Measurements from ENCODE around the gene FSCN2. TPM values are rescaled to one million over a fixed set of nuclear protein-coding genes. Genes with fewer than 3 reads are reported as not detected.

The FSCN2 gene
- polyA plus RNA-seq, 4 donors: 1.2 to 2.5 (median 1.7) TPM

DNA sequence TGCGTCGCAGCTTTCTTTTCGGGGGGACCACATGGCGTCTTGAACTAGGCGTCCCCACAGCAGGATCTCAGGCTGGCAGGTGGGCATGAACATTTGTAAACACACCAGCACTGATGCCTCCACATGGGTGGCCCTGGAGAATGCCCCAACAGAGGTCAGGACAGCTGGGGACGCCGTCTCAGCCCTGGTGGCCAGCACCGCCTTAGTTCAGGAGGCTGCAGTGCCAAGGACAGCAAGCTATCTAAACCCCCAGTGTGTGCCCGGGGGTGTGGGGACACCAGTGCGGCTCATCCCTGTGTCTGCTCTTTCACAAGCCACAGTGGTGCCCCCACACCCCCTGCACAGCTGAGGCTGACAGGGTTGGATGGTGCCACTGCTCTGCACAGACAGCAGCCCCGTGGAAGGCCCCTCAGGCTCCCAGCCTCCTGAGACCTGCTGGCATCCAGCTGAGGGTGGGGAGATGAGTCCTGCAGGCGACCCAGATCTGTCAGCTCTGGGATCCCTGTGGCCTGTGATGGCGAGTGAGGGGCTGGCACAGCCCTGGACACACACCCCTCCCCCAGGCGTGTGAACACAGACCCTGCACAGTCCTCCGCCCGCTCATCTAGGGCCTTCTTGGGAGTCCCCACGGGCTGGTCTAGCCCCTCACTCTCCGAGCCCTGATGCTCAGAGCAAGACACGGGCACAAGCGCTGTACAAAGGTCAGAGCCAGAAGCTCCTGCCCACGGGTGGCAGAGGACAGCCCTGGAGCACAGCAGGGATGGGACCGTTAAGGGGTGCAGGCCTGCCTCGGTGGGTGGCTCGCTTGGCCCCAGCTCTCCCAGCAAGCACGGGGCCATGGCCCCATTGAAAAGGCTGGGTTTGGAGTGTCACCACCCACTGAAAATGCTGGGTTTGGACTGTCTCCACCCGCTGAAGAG is 10.7 kb downstream of the FSCN2 start:
- no peak for DNase-seq (ENCODE audit: low read depth in 4 of 4, low spot score in 3 of 4)

DNA sequence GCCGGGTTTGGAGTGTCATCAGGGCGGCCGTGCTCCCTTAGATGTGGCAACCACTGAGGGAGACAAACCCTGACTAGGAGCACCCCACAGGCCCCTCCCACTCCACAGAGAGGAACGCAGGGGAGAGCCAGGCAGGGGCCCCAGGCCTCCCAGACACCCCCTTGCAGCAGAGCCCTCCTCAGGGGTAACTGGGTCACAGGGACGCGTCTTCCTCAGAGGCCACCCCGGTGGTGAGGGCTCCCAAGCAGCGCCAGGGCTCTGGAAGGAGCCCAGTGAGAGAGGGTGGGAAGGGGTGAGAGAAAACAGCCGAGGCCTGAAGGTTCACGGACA is 11.4 kb downstream of the FSCN2 start:
- DNase-seq (ENCODE audit: low read depth in 4 of 4, low spot score in 3 of 4): no peak

DNA sequence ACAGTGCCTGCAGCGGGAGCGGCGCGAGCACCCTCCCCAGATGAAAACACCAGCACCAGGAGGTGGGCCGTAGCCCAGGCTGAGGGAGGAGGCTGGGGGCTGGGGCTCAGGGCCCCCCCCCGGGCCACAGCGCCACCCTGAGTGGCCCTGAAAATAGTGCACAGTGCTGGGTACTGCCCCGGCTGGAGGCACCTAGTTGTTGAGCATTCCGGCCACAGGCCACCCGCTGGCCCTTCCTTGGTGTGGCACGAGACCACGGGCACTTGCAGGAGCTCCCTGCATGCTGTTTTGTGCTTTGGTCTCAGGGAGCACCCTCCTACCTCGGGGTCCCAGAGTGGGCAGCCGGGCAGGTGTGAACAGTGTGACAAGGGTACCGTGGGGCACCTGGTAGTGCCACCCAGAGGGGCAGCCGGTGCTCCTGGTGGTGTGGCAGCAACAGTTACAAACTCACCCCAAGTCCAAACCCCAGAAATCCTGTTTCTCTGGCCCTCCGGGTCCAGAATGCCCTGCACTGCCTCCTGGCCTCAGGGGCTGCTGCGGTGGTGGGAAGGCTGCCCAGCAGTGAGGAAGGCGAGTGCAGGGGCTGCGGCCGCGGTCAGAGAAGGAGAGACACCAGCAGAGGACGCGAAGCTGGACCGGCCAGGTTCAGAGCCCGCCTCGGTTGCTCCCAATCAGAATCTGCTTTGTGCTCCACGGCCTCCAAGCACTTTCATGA is 11.9 kb downstream of the FSCN2 start:
- no peak for DNase-seq (ENCODE audit: low read depth in 4 of 4, low spot score in 3 of 4)

DNA sequence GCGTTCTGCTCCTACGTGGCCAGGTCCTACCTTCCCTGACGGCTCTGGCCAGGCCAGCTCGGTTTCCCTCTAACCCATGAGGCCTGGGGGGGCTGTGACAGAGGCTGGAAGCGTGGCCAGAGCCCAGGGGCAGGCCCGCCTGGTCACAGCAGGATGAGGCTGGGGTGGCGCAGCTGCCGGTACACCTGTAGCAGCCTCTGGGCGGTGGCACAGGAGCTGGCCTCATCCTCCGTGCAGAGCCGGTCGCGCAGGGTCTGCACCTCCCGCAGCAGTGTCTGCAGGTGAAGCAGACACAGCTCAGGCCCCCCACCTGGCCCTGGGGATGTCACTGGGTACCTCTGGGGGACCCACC is 12.5 kb downstream of the FSCN2 start:
- DNase-seq (ENCODE audit: low read depth in 4 of 4, low spot score in 3 of 4): no peak

DNA sequence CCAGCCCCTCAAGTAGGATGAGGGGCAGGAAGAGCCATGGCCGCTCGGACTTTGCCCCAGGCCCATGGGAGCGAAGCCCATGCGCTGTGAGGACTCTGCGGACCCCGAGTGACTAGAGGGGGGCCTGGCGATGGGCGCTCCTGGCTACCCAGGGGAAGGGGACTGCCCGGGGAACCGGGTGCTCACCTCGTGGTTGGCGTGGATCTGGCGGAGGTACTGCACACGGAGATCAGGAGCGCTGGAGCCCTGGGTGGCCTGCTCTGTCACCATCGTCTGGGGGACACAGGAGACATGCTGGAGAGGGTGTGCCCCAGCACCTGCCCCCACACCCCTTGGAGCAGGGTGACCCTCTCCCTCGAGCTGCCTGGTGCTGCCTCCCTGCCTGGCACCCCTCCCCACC is 12.9 kb downstream of the FSCN2 start:
- no peak for DNase-seq (ENCODE audit: low read depth in 4 of 4, low spot score in 3 of 4)

DNA sequence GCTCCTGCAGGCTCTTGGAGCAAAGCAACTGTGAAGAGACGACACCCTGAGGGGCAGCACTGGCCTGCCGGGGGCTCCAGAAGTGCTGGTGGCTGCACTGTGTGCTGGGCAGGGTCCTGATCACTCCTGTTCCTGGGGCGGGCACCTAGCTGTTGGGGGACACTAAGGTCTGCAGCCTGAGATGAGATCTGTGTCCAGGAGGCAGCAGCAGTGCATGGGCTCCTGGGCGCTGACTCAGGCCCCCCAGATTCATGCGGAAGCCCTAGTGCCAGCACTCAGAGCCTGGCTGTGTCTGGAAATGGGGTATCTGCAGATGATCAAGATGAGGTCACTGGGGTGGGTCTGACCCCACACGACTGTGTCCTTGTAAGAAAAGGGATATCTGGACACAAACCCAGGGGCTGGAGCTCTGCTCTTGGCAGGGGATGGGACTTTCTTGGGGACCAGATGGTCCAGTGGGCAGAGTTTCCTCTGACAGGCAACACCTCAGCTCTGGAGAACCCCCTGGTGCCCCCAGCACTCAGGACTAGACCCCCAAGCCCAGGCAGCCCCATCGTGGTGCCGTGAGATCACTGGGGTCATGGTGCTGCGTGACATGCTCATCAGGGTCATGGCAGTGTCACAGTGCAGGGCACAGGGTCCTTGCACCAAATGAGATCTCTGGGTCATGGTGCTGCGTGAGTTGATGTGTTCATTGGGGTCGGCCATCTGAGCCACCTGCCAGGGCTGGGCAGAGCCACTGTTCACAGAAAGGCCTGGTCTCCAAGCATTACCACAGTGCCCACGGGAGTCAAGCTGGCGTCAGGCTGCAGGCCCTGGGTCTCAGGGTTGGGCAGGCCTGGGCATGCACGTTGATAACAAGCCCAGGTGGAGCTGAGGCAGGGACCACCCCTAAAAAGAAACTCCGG is 14.5 kb downstream of the FSCN2 start:
- no peak for DNase-seq (ENCODE audit: low read depth in 4 of 4, low spot score in 3 of 4)

DNA sequence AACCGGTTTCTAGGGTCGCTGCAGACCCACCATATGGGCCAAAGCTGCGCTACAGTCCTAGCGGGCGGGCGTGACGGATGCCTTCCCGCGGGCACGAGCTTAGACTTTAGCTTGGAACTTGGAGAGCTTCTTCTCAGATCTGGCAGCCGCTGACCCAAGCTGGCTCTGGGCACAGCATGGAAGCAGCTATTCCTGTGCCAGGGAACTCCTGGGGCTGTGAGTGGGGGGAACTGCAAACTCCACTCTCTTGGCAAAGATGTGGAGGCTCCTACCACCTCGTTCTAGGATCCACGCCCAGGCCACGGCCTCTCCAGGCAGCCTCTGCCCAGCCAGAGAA is 15.1 kb downstream of the FSCN2 start:
- no peak for DNase-seq (ENCODE audit: low read depth in 4 of 4, low spot score in 3 of 4)

DNA sequence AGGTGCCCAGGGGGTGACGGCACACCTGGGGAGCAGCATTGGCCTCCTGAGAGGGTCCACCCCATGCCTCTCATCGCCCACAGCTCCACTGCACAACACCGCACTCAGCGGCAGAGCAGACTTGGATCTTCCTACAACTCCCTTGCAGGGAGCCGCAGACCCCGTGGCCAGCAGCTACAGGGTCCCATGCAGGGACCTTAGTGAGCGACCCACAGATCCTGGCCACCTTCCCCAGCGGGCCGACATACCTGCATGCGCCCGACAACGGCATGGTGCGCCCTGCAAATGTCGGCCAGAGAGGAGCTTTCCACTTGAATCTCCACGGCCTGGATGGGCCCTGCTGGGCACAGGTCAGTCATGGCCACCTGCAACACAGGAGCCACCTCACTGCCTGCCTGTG is 15.6 kb downstream of the FSCN2 start:
- DNase-seq (ENCODE audit: low read depth in 4 of 4, low spot score in 3 of 4): no peak

DNA sequence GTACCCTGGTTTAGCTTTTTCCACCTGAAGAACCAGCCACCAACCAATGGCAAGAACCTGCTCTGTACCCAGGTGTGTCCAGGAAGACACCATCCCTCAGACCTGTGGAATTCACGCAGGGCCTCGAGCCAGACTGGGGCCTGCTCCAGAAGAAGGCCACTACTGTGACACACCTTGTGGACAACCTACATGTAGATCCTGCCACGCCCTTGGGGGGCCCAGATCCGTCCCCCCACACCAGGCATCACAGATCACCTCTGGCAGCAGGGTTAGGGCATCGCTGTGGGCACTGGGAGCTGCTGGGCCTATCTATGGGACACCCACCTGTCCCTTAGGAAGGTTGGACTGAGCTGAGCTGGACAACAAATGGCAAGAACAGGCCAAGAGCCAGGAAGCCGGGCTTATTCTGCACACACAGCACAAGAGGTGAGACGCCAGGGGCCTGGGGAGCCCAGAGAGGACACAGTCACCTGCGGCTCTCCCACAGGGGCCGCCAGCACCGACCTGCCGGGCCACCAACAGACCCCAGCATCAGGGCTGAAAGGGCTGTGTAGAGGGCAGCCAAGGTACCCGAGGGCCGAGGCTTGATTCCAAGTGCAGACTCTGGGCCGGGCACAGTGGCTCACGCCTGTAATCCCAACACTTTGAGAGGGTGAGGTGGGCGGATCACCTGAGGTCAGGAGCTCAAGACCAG is 16.3 kb downstream of the FSCN2 start:
- DNase-seq (ENCODE audit: low read depth in 4 of 4, low spot score in 3 of 4): no peak

DNA sequence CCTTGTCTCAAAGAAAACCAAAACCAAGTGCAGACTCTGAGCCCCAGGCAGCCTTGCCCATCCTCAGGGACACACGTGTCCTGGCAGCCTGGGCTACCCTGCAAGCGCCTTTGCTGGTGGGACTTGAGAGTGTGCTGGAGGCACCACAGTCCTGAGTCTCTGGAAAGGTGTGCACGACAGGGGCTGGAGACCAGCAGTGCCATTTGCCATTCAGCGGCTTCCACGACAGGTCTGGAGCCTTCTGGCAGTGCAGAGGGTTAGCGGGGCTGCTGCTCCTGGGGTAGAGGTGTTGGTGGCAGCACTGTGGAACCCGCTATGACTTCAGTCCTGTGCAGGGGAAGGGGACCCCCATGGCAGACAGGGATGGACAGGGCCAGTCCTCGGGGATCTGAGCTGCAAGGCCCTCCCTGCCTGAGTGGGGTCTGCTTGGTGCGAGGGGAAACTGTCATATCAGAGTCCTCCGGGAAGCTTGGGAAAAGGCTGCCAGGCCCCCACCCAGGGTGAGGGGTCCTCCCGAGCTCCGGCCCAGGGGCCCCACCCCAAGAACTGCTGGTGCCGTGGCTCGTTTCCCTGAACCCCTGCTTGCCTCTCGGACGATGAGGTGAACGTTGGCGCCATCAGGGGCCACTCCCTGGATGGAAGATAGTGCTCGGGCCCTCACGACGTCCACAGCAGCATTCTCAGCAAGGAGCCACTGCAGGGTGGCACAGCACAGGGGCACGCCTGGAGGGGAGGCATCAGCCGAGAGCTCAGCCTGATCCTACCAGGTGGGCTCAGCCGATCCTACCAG is 17.2 kb downstream of the FSCN2 start:
- DNase-seq (ENCODE audit: low read depth in 4 of 4, low spot score in 3 of 4): no peak

DNA sequence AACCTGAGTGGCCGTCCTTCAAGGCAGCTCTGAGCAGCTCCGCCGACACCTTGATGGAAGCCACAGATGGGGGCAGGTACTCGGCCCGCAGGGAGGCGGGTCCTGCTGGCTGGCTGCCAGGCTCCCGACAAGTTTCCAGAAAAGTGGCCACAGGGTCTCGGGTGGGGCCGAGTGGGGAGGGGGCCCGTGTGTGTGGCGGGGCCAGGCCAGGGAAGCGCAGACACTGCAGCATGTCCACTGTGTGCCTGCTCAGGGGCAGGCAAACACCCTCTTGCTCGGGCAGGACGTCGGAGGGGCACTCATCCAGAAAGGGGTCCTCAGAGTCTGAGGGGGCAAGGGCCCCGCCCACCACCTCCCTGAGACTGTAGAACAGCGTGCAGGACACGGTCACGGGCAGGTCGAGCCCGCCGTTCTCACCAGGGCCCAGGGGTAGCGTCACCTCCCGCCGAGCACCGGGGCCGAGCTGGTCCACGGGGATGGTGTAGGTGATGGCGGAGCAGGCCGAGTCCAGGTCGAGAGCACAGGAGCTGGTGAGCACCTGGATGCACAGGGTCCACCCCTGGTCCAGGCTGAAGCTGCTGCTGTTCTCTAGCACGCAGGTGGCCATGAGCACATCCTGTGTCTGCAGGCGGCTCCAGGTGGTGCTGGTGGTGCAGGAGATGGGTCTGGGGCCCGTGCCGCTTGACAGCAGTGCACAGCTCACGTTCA is 18.9 kb downstream of the FSCN2 start:
- DNase-seq (ENCODE audit: low read depth in 4 of 4, low spot score in 3 of 4): no peak

DNA sequence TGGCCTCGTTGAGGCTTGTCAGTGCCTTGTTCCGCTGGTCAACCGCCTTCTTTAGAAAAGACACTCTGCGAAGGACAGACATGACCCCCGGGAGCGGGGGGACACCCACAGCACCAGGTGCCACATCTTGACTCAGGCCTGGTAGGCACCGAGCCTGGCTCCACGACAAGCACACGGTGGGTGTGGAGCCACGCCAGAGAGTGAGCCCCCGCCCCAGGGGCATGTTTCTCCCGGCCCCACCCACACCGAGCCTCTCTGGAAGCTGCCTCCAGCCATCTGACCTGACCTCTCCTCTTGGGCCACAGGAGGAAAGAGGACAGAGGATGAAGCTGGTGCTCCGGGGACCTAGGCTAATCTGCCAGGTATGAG is 19.4 kb downstream of the FSCN2 start:
- no peak for DNase-seq (ENCODE audit: low read depth in 4 of 4, low spot score in 3 of 4)

DNA sequence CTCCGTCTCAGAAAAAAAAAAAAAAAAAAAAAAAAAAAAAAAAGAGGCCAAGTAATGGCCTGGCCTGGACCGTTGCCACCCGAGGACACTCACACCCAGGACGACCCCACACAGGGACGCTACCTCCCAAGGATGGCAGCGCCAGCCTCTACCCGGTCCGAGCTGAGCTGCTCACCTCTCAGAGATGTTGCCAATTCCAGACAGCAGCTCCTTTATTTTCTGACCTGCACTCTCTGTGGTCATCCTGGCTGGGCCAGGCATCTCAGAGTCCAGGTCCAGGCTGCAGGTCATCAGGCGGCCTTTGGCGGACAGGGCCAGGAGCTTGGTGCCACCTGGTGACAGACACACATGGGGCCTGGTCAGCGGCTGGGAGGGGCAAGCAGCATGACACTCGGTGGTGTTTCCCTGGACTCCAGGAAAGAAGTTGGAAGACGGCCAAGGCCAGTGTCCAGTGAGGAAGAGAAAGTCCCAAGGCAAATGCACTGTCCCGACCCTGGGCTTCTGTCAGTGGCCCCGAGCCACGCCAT is 20.9 kb downstream of the FSCN2 start:
- DNase-seq (ENCODE audit: low read depth in 4 of 4, low spot score in 3 of 4): no peak

DNA sequence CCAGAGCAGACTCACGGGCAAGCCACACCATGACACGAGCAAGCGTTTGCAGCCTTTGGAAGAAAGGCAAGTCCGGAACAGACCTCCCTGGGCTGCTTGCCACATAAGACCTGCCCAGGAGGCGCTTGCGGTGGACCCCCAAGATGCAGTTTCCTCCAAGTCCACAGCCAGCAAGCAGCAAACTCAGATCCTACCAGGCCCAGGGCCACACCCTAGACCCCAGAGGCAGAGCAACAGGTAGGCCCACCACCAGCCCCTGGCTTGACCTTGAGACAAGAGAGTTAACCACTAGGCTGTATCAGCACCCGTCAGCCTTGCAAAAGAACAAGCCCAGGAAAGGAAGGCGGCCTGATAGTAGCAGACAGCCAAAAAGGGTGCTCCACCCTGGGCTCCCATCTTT is 21.6 kb downstream of the FSCN2 start:
- DNase-seq (ENCODE audit: low read depth in 4 of 4, low spot score in 3 of 4): no peak

DNA sequence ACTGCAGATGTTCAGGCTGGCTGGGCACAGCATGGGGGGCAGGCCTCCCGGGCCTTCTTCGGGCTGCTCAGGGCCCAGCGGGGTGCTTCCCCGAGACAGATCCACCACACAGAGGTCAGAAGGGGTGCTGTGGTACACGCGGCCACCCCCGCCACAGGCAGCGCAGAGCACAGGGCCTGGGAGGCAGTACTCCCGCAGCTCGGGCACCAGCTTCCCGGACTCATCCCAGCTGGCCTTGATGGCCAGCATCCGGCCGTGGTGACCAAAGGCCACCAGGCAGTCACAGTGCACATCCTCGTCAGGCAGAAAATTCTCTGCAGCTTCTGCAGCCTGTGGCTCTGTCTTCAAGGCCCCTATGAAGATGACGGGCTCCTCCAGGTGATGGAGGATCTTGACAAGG is 22.1 kb downstream of the FSCN2 start:
- no peak for DNase-seq (ENCODE audit: low read depth in 4 of 4, low spot score in 3 of 4)

DNA sequence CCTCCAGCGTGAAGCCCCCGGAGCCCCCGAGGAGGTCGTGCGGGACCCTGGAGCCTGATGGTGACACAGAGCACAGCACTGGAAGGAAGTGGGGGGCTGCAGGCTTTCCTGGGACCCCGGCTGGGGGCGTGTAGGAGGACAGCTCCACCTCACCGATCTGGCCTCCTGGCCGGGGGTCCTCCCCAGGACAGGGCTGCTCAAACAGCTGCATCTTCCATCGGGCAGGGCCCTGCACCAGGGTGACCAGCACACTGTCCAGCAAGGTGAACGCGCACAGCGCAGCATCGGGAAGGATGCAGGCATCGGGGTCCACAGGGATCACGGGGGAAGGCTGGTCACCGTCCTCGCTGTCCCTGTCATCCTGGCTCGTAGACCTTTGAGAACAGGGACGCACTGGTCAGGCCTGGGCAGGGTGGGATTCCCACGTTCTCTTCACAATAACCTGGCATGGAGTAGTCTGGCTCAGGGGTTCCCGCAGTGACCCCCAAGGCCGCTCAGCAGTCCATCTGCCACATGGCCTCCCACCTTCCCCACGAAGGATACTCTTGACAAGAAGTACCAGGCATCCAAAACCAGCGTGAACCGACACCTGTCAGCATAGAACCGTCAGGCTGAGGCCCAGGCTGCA is 22.8 kb downstream of the FSCN2 start:
- no peak for DNase-seq (ENCODE audit: low read depth in 4 of 4, low spot score in 3 of 4)

DNA sequence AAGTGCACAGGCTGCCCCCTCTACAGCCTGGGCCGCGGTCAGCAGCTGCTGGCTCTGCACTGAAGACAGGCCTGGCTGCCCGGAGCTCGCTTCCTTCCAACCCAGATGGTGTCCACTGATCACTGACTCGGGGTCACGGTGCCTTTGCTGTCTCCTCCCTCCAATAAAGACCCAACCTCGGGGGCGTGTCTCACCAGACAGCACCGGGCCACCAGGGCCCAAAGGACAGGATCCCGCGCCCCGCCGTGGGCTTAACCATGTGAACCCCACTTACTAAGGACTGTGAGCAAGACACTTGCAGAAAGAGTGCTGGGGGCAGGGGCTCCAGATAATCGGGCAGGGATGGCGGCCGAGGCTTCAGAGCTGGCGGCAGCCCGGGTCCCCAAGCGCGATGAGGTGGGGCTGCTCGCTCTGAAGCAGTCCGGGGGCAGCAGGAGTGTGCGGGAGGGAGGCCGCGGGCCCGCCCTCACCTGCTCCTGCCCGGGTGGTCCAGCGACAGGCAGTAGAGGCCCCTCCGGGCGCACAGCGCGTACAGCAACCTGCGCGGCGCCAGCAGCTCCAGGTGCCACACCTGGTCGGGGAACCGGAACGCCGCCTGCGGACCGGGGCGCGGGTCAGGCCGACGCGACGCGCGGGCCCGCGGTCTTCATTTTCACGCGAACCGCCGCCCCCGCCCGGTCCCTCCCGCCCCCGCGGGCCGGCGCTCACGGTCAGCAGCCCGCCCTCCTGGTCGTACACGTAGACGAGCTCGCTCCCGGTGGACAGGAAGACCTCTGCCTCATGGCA is 23.5 kb downstream of the FSCN2 start:
- no peak for DNase-seq (ENCODE audit: low read depth in 4 of 4, low spot score in 3 of 4)
